ENCODE data around the gene GPR146. TPM values are rescaled to one million over a fixed set of nuclear protein-coding genes. Genes with fewer than 3 reads are reported as not detected.
"Not testable (repeated sequence)": the region's sequence is repeated elsewhere in the genome, so short reads cannot be mapped to it uniquely, and the experiment has no call there.

GPR146 gene
- total and polyA plus RNA-seq, 2 donors (not counting 1 experiment from before 2014, with no cell fraction given): 2.2 to 3.3 TPM

GRCh38 chr7:1036164-1036928, 8.0 kb upstream of the GPR146 start:
- H3K4me1 ChIP-seq (ENCODE audit: control insufficient read depth, extremely low read depth, insufficient read depth, low read length); H3K9me3 ChIP-seq (ENCODE audit: control insufficient read depth, insufficient read depth, low read depth, low read length); H3K27me3 ChIP-seq (ENCODE audit: control insufficient read depth, insufficient read depth, low read length); H3K27ac ChIP-seq (ENCODE audit: insufficient read depth, low read length); H3K9ac ChIP-seq (ENCODE audit: insufficient read depth, low read length); H3K4me2 ChIP-seq (ENCODE audit: extremely low read depth, insufficient read depth, low read length); H3K4me3 ChIP-seq (replicated peaks in 1 of 4; ENCODE audit: control extremely low read depth in 1 of 4, insufficient read depth in 1 of 4, low read depth in 3 of 4, low read length in 4 of 4); H2AFZ ChIP-seq (ENCODE audit: low read length); H3K79me2 ChIP-seq (ENCODE audit: control insufficient read depth, insufficient read depth, low read length); H3K36me3 ChIP-seq (ENCODE audit: control insufficient read depth, insufficient read depth, low read length); H4K20me1 ChIP-seq (ENCODE audit: control insufficient read depth, extremely low read depth, insufficient read depth, low read length); DNase-seq (ENCODE audit: low read depth in 2 of 2): not testable (repeated sequence)

- H3K27ac ChIP-seq (ENCODE audit: insufficient read depth, low read length); H3K4me2 ChIP-seq (ENCODE audit: extremely low read depth, insufficient read depth, low read length); H4K20me1 ChIP-seq (ENCODE audit: control insufficient read depth, extremely low read depth, insufficient read depth, low read length); H3K79me2 ChIP-seq (ENCODE audit: control insufficient read depth, insufficient read depth, low read length); H2AFZ ChIP-seq (ENCODE audit: low read length); H3K4me3 ChIP-seq (replicated peaks in 1 of 4; ENCODE audit: control extremely low read depth in 1 of 4, insufficient read depth in 1 of 4, low read depth in 3 of 4, low read length in 4 of 4); H3K27me3 ChIP-seq (ENCODE audit: control insufficient read depth, insufficient read depth, low read length); DNase-seq (ENCODE audit: low read depth in 2 of 2); H3K9ac ChIP-seq (ENCODE audit: insufficient read depth, low read length); H3K36me3 ChIP-seq (ENCODE audit: control insufficient read depth, insufficient read depth, low read length); H3K9me3 ChIP-seq (ENCODE audit: control insufficient read depth, insufficient read depth, low read depth, low read length): not testable (repeated sequence)
- H3K4me1 ChIP-seq (ENCODE audit: control insufficient read depth, extremely low read depth, insufficient read depth, low read length): peaks cover 15% of the 10 kb centered on the region
Observed at GRCh38 chr7:1040233-1040632, 4.1 kb upstream of the GPR146 start.

- Histone ChIP-seq H3K4me2 (ENCODE audit: extremely low read depth, insufficient read depth, low read length) (peak overlapping the region; percentile 68), H3K4me3 (replicated peaks in 1 of 4; ENCODE audit: control extremely low read depth in 1 of 4, insufficient read depth in 1 of 4, low read depth in 3 of 4, low read length in 4 of 4) (peak overlapping the region in 1 of 4 experiments; percentile 14), H3K9me3 (ENCODE audit: control insufficient read depth, insufficient read depth, low read depth, low read length) (no peaks in the 10 kb centered on the region), H3K4me1 (ENCODE audit: control insufficient read depth, extremely low read depth, insufficient read depth, low read length) (peaks cover 15% of the 10 kb centered on the region), H3K36me3 (ENCODE audit: control insufficient read depth, insufficient read depth, low read length) (no peaks in the 10 kb centered on the region), H3K79me2 (ENCODE audit: control insufficient read depth, insufficient read depth, low read length) (no peaks in the 10 kb centered on the region), H4K20me1 (ENCODE audit: control insufficient read depth, extremely low read depth, insufficient read depth, low read length) (no peaks in the 10 kb centered on the region), H3K27me3 (ENCODE audit: control insufficient read depth, insufficient read depth, low read length) (no peaks in the 10 kb centered on the region), H2AFZ (ENCODE audit: low read length) (no peak overlapping the region), H3K27ac (ENCODE audit: insufficient read depth, low read length) (no peak overlapping the region), H3K9ac (ENCODE audit: insufficient read depth, low read length) (no peak overlapping the region)
- peak; percentile 32 to 89 for DNase-seq (ENCODE audit: low read depth in 2 of 2)
- TF ChIP-seq EZH2 (IDR thresholded peaks at IDR 0.05; ENCODE audit: low read length, missing control alignments) (no peak), CTCF (conservative IDR thresholded peaks at IDR 0.05 in 1 of 2, IDR thresholded peaks at IDR 0.05 in 1 of 2; ENCODE audit: low read depth in 1 of 2, low read length in 2 of 2) (no peak)
Observed at GRCh38 chr7:1040790-1041189, 3.6 kb upstream of the GPR146 start.
